T-helper 1 cell (primary cell): ENCODE data around the gene NTF4.

Source experiments
- DNase-seq, 5 donors: peaks; one replicate each; pipeline ENCODE4 v3.0.0-alpha.2; 2012 to 2020
- total RNA-seq, 4 donors: gene quantifications; one replicate each; lab custom pipeline; 2026; lab: John Stamatoyannopoulos, UW

The NTF4 gene
- total RNA-seq = 0 reads per million in 4 donors

- DNase-seq = no peak
These were observed at the start of gene NTF4 for GRCh38 chr19:49064768-49065611. NTF4 (minus strand) TSS chr19:49064818; CDS start chr19:49061997, 2,821 bp downstream.

GRCh38 chr19:49113762-49114629 lies 49.4 kb upstream of the NTF4 start, which contains the start of gene LIN7B:
LIN7B (plus strand) TSS chr19:49114370; CDS start chr19:49114405, 35 bp downstream.
- peak; percentile 60 to 82 (median 68) for DNase-seq

GRCh38 chr19:49111218-49111998 lies 46.8 kb upstream of the NTF4 start:
- no peak for DNase-seq

- DNase-seq = no peak
These were observed 45.9 kb upstream of the NTF4 start for GRCh38 chr19:49110567-49110966.

- DNase-seq = no peak
These were observed 45.1 kb upstream of the NTF4 start for GRCh38 chr19:49109569-49110233.

- no peak for DNase-seq
These were observed 44.4 kb upstream of the NTF4 start for GRCh38 chr19:49109051-49109450.

GRCh38 chr19:49107625-49108459 lies 43.2 kb upstream of the NTF4 start:
- no peak for DNase-seq

- DNase-seq = peak in 3 of 5 donors; percentile 50 to 57 (median 51)
These were observed 42.1 kb upstream of the NTF4 start for GRCh38 chr19:49106648-49107135.

- no peak for DNase-seq
These were observed 39.7 kb upstream of the NTF4 start for GRCh38 chr19:49104229-49104864.

- DNase-seq = no peak
These were observed 38.9 kb upstream of the NTF4 start for GRCh38 chr19:49103331-49104085.

- no peak for DNase-seq
These were observed 37.7 kb upstream of the NTF4 start for GRCh38 chr19:49102303-49102702.

GRCh38 chr19:49101160-49101559 lies 36.5 kb upstream of the NTF4 start:
- DNase-seq = no peak

GRCh38 chr19:49098795-49099194 lies 34.2 kb upstream of the NTF4 start:
- DNase-seq = no peak

GRCh38 chr19:49097453-49098288 lies 33.1 kb upstream of the NTF4 start:
- peak; percentile 36 to 74 (median 60) for DNase-seq

- DNase-seq = no peak
These were observed 30.2 kb upstream of the NTF4 start for GRCh38 chr19:49094505-49095482.

- no peak for DNase-seq
These were observed 28.1 kb upstream of the NTF4 start for GRCh38 chr19:49092686-49093085.

- DNase-seq = no peak
These were observed 26.9 kb upstream of the NTF4 start for GRCh38 chr19:49091391-49092038.
